ENCODE data around the gene B3GNT2.
A peak's percentile ranks its signal among the peaks of the same experiment; 100 is the strongest.
"Not testable (repeated sequence)": the region's sequence is repeated elsewhere in the genome, so short reads cannot be mapped to it uniquely, and the experiment has no call there.

The B3GNT2 gene

GRCh38 chr2:62195421-62196277 lies at the start of gene B3GNT2:
TSS of gene B3GNT2 (plus strand) at chr2:62196115. CDS start at chr2:62222221, 26,106 bp downstream.
- DNase-seq (ENCODE audit: low spot score) (peak; percentile 94), FAIRE-seq (no peak)

- FAIRE-seq; DNase-seq (ENCODE audit: low spot score): not testable (repeated sequence)
Observed at GRCh38 chr2:62146790-62147189, 49.1 kb upstream of the B3GNT2 start.

GRCh38 chr2:62147610-62148301 lies 48.2 kb upstream of the B3GNT2 start:
- FAIRE-seq (no peak), DNase-seq (ENCODE audit: low spot score) (no peak)

GRCh38 chr2:62149708-62150107 lies 46.2 kb upstream of the B3GNT2 start:
- DNase-seq (ENCODE audit: low spot score) (no peak), FAIRE-seq (no peak)

- no peak for FAIRE-seq
Observed at GRCh38 chr2:62150597-62151305, 45.2 kb upstream of the B3GNT2 start.

GRCh38 chr2:62151306-62151638 lies 44.6 kb upstream of the B3GNT2 start:
- DNase-seq (ENCODE audit: low spot score) (no peak), FAIRE-seq (no peak)

More at GRCh38 chr2:62150597-62151305, 45.2 kb upstream of the B3GNT2 start:
- no peak for DNase-seq (ENCODE audit: low spot score)

GRCh38 chr2:62152000-62152399 lies 43.9 kb upstream of the B3GNT2 start:
- DNase-seq (ENCODE audit: low spot score): peak; percentile 44
- no peak for FAIRE-seq

- FAIRE-seq: no peak
- DNase-seq (ENCODE audit: low spot score): no peak
Observed at GRCh38 chr2:62156861-62157496, 38.9 kb upstream of the B3GNT2 start.

GRCh38 chr2:62158444-62159121 lies 37.3 kb upstream of the B3GNT2 start:
- DNase-seq (ENCODE audit: low spot score) (no peak), FAIRE-seq (no peak)

- not testable (repeated sequence) for DNase-seq (ENCODE audit: low spot score); FAIRE-seq
Observed at GRCh38 chr2:62160691-62161090, 35.2 kb upstream of the B3GNT2 start.

GRCh38 chr2:62163106-62163831 lies 32.6 kb upstream of the B3GNT2 start:
- FAIRE-seq: no peak
- DNase-seq (ENCODE audit: low spot score): no peak

- DNase-seq (ENCODE audit: low spot score) (no peak), FAIRE-seq (no peak)
Observed at GRCh38 chr2:62163834-62164233, 32.1 kb upstream of the B3GNT2 start.

- DNase-seq (ENCODE audit: low spot score): no peak
- FAIRE-seq: no peak
Observed at GRCh38 chr2:62175728-62176127, 20.2 kb upstream of the B3GNT2 start.

- no peak for DNase-seq (ENCODE audit: low spot score)
- FAIRE-seq: no peak
Observed at GRCh38 chr2:62176801-62177200, 19.1 kb upstream of the B3GNT2 start.

- FAIRE-seq (no peak), DNase-seq (ENCODE audit: low spot score) (no peak)
Observed at GRCh38 chr2:62177392-62178049, 18.4 kb upstream of the B3GNT2 start.

GRCh38 chr2:62178741-62179271 lies 17.1 kb upstream of the B3GNT2 start:
- DNase-seq (ENCODE audit: low spot score) (no peak), FAIRE-seq (no peak)

GRCh38 chr2:62180975-62181374 lies 14.9 kb upstream of the B3GNT2 start:
- no peak for FAIRE-seq
- DNase-seq (ENCODE audit: low spot score): no peak

- DNase-seq (ENCODE audit: low spot score) (no peak), FAIRE-seq (no peak)
Observed at GRCh38 chr2:62181843-62182242, 14.1 kb upstream of the B3GNT2 start.

GRCh38 chr2:62184512-62185230 lies 11.2 kb upstream of the B3GNT2 start:
- DNase-seq (ENCODE audit: low spot score) (no peak), FAIRE-seq (no peak)
